8988T (cell line): ENCODE data around the gene MS4A13.
"Not testable (repeated sequence)": the region's sequence is repeated elsewhere in the genome, so short reads cannot be mapped to it uniquely, and the experiment has no call there.

Experiments used
- DNase-seq: peaks from one replicate; pipeline ENCODE4 v3.0.0; 2011

MS4A13 gene

DNA sequence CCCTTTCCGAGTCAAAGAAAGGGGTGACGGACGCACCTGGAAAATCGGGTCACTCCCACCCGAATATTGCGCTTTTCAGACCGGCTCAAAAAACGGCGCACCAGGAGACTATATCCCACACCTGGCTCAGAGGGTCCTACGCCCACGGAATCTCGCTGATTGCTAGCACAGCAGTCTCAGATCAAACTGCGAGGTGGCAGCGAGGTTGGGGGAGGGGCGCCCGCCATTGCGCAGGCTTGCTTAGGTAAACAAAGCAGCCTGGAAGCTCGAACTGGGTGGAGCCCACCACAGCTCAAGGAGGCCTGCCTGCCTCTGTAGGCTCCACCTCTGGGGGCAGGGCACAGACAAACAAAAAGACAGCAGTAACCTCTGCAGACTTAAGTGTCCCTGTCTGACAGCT, 17.2 kb downstream of the MS4A13 start:
- DNase-seq = not testable (repeated sequence)

DNA sequence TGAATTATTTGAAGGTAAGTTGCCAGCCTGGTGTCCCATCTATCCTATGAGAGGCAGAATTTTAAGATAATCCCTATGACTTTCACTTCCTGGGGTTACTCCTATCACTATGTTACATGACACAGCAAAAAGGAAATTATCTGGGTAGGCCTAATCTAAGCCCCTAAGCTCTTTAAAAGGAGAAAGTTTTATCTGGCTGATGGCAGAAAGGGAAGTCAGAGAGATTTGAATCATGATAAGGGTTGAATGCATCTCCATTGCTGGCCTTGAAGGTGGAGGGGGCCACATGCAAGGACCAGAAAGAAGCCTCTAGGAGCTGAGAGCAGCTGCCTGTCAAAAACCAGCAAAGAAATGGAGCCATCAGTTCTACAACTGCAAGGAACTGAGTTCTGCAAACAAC, 23.4 kb downstream of the MS4A13 start:
- DNase-seq = not testable (repeated sequence)

- DNase-seq = no peak
Measured at GRCh38 chr11:60544077-60544476, 28.9 kb downstream of the MS4A13 start.

DNA sequence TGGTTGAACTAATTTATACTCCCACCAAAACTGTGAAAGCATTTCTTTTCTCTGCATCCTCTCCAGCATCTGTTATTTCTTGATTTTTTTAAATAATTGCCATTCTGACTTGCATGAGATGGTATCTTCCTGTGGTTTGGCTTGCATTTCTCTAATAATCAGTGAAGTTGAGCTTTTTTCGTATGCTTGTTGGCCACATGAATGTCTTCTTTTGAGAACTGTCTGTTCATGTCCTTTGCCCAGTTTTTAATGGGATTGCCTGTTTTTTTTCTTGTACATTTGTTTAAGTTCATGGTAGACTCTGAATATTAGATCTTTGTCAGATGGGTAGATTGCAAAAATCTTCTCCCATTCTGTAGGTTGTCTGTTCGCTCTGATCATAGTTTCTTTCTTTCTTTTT, 46.1 kb downstream of the MS4A13 start:
- no peak for DNase-seq

DNA sequence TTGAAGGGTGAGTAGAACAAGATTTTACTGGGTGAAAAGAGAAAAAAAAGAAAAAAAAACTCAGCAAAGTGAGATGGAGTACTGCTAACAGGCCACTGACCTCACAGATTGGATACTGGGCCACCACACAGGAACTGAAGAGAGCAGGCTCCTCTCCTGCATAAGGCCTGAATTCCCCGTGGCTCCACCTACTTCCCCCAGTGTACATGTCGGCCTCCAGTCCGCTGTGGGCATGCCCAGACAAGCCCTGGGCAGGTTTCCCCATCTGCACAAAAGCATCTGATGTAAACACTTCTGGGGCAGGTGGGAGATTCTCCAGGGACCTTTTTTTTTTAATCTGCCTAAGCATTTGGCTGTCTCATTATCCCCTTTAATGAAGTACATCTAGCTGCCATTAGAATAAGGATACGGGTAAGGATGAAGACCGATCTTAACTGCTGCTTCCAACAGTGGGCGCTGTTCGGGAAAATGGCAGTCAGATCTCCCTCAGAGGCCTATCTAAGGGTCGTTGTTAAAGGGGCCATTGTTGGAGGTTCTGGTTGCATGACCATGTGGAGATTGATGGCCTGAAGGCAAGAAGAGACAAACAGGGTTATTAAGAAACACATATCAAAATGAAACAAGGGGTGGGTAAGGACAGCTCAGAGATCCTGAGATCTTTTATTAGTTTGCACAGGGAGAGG, 48.5 kb downstream of the MS4A13 start:
- no peak for DNase-seq

DNA sequence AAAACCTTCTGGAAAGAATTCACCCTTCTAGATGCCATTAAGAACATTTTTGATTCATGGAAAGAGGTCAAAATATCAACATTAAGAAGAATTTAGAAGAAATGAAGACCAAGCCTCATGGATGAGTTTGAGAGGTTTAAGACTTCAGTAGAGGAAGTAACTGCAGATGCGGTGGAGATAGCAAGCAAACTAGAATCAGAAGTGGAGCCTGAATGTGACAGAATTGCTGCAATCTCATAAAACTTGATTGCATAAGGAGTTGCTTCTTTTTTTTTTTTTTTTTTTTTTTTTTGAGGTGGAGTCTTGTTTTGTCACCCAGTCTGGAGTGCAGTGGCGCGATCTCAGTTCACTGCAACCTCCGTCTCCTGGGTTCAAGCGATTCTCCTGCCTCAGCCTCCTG, 51.6 kb downstream of the MS4A13 start:
- no peak for DNase-seq

- no peak for DNase-seq
Measured at GRCh38 chr11:60570970-60571369, 55.8 kb downstream of the MS4A13 start.

- DNase-seq = no peak
Measured at GRCh38 chr11:60589611-60590010, 74.4 kb downstream of the MS4A13 start.
